ENCODE results near the gene PLEKHG7. TPM values are rescaled to one million over a fixed set of nuclear protein-coding genes. Genes with fewer than 3 reads are reported as not detected.
"Not testable (repeated sequence)": the region's sequence is repeated elsewhere in the genome, so short reads cannot be mapped to it uniquely, and the experiment has no call there.

PLEKHG7 gene, protein sequence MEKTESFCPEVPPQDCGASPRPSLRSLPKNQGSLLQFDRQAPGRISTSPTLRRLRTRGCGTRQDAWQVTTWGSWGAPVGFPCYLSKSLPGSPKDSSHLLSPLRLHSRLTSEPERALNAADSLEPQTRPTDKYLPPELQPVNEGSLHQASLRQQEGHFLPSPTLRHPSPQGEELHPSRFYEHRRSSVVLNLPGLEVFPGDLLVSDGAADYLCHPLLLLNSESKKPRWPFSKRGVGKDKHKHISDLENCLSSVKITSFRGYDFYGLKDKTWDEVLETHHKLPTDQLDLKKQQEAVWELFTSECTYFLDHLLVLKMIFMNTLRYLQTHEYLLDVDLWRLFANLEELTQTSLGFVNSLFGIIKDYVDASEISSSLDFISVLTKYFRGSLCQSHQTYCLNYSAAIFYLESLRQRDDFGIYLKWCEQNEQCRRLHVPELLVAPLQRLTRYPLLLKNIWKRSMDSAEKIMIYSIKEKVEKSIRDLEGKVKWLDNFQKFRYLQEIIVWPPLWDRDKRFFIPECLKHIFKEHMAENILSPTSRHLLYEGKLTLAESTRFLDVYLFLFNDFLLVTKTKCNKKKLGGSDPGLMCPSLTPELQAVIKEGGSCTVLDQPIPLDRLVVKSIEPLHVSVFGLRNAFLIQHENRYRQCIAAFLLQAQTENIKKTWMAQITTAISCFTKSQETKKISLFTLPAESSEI
- total RNA-seq = not detected

DNA sequence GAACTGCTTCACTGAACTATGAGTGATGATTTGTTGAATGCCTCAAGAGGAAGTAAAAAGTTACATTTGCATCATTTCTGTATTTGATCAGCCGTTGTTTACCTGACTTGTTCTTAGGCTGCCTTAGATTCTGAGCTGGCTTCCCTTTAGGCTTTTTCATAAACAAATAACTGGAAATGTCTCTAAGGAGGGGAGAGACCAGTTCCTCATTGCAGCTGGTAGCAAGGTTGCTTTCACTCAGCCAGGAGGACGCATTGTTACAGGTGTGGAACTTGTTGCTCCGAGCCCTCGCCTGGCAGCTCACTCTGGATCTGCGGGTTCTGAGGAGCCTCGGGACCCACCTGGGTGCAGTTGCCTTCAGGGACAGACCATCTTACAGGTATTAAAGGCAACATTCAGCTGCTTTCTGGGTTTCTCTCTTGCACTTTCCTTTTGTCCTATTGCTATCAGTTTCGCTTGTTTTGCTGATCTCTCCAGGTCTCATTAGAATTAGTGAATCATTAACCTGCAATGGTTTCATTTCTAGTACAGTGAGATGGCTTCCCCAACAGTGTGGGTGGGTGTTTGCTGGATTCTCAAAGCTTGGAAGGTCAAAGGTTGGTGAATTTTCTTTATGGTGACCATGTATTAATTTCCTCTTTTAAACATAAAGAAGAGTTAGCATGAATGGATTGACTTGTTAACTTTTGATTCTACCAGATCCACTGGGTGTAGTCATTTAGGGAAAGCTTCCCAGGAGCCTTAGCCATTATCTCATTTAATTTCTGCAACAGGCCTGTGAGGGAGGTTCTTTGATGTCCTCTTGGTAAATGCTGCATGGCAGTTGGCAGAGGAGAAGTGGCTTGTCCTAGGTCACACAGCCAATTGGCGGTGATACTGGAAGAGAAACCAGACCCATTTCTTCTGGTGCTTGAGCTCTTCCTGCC is at the start of gene PLEKHG7:
PLEKHG7 (plus strand) TSS at position 236 of the 926 bp plus-strand sequence. CDS start 3,643 bp downstream, outside the sequence.
- DNase-seq (ENCODE audit: low spot score in 2 of 2) = no peak
- no peak for FAIRE-seq

DNA sequence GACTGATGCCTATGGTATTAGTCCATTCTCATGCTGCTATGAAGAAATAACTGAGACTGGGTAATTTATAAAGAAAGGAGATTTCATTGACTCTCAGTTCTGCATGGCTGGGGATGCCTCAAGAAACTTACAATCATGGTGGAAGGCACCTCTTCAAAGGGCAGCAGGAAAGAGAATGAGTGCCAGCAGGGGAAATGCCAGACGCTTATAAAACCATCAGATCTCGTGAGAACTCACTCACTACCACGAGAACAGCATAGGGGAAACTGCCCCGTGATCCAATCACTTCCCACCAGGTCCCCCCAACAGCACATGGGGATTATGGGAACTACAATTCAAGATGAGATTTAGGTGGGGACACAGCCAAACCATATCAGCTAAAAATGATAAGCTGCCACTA is 48.5 kb upstream of the PLEKHG7 start:
- DNase-seq (ENCODE audit: low spot score in 2 of 2); FAIRE-seq: not testable (repeated sequence)

DNA sequence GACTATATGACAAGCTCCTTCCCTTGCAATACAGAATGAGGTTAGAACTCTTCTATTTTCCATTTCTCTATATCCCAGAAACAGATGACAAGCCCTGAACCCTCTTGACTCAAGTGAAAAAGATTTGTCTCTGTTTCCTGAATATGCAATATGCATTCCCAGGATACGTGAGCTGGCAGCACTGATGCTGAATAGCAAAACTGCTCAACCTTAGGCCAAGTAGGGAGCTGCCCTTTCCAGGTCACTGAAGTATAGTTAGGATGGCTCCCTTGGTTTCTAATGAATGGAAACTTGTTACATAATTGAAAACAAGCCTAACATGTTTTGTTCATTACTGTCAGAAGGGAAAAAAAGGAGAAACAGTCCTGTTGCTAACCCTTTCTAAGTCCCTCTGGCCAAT is 47.9 kb upstream of the PLEKHG7 start:
- no peak for DNase-seq (ENCODE audit: low spot score in 2 of 2)

DNA sequence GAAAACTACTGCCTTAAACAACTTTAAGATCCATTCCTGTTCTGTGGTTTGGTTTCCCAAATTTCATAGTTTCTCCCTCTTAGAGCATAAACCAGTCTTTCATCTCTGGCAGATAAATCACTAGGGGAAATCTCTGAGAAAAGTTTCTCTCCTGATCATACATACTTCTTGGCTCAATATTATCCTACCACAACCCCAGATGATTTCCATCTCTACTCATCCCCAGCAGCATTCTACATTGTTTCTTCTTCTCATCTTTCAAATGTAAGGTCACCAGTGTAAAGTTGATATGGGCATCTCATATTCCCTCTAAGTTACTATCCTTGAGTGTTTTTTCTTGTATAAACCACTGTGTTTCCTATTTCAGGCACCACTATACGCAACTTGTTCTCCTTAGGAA is 45.9 kb upstream of the PLEKHG7 start:
- no peak for FAIRE-seq
- DNase-seq (ENCODE audit: low spot score in 2 of 2) = no peak

More for the DNA sequence above, 47.9 kb upstream of the PLEKHG7 start:
- FAIRE-seq = no peak

DNA sequence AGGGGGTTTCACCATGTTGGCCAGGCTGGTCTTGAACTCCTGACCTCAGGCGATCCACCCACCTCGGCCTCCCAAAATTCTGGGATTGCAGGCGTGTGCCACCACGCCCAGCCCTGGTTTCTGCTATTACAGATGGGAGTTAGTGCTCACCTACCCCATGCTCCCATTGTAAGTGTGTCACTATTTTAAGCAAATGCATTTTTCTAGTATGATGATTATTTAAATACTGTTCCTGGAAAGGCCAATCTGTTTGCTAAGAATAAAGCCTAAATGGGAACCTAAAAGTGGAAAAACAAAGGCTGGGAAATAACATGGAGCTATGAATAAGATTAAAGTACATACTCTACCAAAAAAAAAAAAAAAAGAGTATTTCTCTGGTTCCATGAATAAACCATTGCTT is 45.0 kb upstream of the PLEKHG7 start:
- no peak for DNase-seq (ENCODE audit: low spot score in 2 of 2)
- FAIRE-seq = no peak

DNA sequence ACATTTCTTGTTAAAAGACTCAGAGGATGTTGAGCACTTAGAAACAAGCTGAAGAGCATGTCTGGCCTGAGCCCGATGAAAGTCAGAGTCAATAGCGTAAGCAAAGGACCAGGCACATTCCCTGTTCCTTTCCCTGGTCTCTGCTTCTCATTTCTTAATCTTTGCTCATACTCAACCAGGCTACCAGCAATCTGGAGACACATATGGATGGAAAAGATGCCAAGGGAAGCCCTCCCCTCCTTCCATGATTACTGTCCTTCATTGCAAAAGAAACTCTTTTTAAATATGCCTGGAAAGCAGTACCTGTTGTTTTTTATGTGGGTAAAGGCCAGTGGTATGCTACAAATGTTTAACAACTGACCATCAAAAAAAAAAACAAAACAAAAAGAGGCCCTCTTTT is 44.2 kb upstream of the PLEKHG7 start:
- no peak for DNase-seq (ENCODE audit: low spot score in 2 of 2)
- FAIRE-seq = no peak

DNA sequence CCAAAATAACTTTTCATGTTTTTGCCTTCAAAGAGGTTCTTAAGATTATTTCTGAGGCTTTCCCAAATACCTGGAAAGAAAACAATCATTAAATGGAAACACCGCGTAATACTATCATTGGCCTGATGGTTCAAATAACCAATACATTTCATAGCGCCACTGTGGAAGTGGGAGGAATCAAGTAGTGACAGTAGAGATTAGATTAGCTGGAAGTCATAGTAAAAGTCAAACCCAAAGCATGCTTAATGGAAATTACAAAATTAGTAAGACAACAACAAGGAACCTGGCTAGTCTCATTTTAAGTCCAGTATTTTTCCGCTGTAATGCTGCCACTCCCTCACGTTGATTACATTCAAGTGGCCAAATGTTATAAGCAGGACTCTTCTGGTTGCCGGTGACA is 41.5 kb upstream of the PLEKHG7 start:
- FAIRE-seq = no peak
- DNase-seq (ENCODE audit: low spot score in 2 of 2) = no peak

DNA sequence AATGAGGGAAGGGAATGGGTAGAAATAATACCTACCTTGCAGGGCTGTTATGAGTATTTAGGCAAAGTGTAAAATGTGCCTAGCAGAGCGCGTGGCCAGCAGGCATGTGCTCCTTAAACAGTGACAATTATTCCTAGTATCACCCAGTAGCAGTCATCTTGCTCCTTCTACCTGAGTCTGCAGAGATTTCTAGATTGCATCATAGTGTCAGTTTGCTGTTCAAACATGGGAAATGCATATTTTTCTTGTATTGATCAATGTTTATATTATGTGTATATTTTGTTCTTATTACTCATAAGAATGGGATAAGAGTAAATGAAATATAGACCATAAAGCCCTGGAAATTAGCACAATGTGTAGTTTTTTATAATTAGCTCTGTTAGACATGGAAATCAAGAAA is 37.3 kb upstream of the PLEKHG7 start:
- FAIRE-seq (no peak), DNase-seq (ENCODE audit: low spot score in 2 of 2) (no peak)

DNA sequence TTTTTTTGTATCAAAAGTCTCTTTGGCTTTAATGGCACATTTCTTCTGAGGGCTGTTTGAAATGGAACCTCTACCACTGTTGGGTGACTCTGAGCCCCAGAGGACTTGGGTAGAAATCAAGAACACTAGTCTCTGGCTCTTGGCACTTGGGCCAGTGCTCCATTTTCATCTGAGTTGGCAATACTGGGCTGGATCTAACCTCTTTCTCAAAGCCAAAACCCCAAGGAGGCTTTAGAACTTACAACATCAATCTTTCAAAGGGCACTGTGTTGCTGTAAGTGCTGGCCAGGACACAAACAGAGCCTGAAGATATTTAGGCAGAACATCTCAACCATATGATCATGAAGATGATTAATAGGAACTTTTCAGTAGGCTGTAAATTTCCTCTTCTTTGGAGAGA is 34.0 kb upstream of the PLEKHG7 start:
- DNase-seq (ENCODE audit: low spot score in 2 of 2) (no peak), FAIRE-seq (no peak)

DNA sequence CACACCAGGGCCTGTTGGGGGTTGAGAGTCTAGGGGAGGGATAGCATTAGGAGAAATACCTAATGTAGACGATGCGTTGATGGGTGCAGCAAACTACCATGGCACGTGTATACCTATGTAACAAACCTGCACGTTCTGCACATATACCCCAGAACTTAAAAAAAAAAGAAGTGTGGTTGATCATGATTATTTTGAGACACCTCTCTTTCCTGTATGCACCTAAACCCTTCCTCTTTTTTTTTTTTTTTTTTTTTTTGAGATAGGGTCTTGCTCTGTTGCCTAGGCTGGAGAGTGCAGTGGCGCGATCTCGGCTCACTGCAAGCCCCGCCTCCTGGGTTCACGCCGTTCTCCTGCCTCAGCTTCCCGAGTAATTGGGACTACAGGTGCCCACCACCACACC is 31.3 kb upstream of the PLEKHG7 start:
- not testable (repeated sequence) for DNase-seq (ENCODE audit: low spot score in 2 of 2); FAIRE-seq

DNA sequence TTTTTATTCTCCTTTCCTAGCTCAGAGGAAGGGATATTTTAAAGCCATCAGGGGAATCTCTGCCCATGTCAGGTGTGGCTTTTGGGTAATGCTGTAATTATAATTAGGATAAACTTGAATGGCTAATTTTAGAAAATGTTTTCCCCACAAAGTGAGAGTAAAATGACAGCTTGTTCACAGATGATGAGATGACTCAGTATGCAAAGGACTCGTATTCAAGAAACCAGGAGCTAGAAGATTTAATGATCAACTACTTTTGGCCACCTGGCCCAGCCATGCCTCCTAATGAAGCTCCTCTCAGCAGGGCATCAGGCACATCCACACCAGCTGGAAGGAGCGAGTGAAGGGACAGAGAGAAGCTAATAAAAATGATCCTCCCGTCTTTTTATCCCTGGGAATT is 29.0 kb upstream of the PLEKHG7 start:
- no peak for FAIRE-seq

DNA sequence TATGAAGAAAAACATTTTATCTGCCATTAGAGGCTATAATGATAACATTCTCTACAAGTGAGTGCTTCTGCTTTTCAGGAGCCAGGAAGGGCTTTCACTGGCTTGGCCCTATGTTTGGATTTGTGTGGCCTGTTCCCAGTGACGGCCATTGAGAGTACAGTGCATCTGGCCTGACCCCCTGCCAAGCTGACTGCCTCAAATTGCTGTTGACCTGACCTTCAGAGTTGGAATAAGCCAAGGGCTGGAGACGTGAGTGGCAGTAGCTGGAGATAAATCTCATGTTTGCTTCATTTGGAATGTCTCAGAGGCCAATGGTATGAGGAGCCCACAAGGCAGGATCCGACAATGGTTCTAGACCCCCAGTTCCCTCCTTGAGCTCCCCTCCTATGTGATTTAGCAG is 28.3 kb upstream of the PLEKHG7 start:
- no peak for FAIRE-seq
- no peak for DNase-seq (ENCODE audit: low spot score in 2 of 2)

More for the DNA sequence above, 29.0 kb upstream of the PLEKHG7 start:
- no peak for DNase-seq (ENCODE audit: low spot score in 2 of 2)

DNA sequence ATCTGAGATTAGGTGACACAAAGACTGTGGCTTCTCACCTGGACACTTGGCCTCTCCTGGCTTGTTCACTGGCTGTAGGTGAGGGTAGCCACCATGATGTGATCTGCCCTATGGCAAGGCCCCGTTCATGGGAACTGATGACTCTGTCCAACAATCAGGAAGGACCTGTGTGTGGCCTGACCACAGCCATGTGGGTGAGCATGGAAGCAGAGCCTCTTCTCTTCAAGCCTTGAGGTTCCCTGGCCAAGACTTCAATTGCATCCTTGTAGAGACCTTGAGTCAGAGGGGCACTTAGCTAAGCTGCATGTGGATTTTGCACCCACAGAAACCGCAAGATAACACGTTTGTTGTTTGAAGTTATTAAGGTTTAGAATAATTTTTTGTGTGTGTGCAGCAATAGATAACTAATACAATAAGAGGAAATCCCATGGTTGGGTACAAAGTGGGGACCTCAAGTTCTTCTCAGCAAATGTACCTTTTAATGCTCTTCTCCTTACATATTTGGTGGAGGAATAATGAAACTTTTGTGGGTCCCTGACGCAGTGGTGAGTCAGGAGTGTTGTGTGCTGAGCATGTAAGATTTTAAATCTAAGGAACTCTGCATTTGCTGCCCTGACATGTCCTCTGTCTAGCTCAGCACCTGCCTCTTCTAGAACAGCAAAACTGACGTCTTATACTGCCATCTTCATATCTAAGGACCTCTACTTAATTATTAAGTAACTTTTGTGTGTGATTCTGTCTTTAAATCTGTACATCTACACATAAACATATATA is 27.5 kb upstream of the PLEKHG7 start:
- FAIRE-seq = no peak
- DNase-seq (ENCODE audit: low spot score in 2 of 2) = no peak

DNA sequence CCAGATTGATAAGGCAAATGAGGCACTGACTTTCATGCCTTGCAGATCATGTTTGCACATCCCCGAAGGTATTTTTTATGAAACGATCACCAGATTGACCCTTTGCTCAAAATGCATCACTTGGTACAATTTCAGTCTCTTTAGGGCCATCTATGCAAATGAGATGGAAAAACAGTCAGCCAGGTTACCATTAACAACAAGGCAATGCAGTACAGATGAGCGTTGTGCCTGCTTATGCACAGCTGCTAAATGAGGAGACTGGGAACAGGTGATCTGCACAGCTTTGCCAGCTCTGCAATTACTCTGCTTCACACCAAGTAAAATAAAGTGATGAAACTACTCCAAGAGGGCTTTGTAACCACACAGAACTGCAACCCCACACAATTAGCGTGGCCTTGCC is 26.1 kb upstream of the PLEKHG7 start:
- no peak for FAIRE-seq
- no peak for DNase-seq (ENCODE audit: low spot score in 2 of 2)

DNA sequence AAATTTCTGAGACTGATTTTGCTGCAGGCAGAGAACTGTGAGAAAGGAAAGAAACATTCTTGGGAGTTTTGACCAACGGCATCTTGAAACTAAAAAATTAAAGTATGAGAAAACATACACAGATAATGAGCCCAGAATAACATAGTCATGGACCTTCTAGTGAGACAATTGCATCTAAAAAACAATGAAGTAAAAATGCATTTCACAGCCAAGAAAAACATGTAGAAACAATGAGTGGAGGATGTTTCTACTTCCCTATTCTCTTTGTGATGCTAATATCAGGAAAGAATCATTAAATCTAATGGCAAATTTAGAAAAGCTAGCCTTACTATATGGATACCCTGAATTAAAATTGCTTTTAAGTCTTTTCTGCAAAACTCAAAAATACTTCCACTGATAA is 12.2 kb upstream of the PLEKHG7 start:
- no peak for FAIRE-seq
- DNase-seq (ENCODE audit: low spot score in 2 of 2) = no peak

DNA sequence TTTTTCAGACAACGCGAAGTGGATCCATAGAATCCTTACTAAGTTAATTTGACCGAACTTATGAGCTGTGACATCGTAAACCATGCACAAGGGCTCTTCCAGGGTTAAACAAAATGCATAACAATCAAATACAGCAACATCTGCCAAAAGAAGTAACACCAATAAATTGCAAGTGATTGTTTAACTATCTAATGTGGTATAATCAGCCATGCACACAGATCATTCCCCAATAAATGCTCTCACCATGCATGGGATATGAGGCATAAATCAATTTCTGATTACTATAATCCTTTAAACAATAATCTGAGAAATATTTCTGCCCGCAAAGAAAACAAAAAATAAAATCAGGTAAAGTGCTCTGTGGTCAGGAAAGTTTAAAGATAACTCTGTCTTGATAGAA is 7.7 kb upstream of the PLEKHG7 start:
- no peak for FAIRE-seq
- no peak for DNase-seq (ENCODE audit: low spot score in 2 of 2)

DNA sequence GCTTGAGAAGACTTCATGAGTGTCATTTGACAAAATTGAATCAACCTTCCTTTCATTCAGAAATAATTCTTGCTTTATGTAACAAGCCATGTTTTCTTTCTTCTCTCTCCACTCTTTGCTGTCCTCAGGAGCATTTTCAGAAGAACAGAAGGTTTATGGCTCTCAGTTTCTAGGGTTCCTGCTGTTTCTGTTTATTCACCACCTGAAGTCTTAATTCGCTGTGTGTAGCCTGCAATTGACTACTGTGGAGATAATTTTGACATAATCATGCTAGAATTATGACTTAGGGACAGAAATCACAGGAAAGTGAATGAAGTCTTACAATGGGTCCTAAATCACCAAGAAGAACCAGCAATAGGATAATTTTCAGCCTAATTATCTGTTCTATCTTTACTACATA is 7.2 kb upstream of the PLEKHG7 start:
- DNase-seq (ENCODE audit: low spot score in 2 of 2) (no peak), FAIRE-seq (no peak)

DNA sequence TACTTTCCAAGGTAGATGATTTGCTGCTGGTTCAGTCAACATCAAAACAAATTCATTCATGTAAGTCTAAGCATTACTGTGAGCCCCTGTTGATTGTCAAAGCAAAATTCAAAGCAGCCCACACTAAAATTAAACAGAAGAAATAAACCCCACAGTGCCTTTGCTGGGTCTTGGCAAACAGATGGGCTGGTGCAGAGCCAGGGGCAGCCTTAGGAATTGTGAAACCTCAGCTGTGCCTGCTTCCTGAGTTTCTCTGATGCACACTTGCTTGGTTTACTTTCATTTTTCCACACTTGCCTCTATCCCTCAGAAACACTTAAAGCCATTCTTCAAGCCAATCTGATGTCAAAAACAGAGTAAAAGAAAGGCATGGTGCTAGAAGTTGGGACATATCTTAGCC is 6.6 kb upstream of the PLEKHG7 start:
- FAIRE-seq = no peak
- no peak for DNase-seq (ENCODE audit: low spot score in 2 of 2)

DNA sequence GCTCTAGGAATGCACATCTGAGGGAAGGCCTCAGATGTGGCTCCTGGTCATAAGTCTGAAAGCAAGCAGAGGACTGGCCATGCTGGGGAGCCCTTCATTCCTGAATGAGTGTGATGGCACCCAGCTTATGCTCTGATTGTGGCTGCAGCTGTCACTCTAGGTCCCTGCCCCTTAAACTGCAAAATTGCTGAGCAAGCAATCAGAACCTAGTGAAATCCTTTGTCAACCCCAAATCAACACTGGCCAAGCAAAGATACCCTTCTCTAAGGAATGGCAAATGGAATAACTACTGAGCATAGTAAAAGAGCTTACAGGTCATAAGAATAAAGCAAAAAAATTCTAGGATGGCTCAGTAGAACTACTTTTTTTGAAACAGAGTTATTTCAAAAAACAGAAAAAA is 4.3 kb upstream of the PLEKHG7 start:
- FAIRE-seq = no peak
- DNase-seq (ENCODE audit: low spot score in 2 of 2) = no peak

DNA sequence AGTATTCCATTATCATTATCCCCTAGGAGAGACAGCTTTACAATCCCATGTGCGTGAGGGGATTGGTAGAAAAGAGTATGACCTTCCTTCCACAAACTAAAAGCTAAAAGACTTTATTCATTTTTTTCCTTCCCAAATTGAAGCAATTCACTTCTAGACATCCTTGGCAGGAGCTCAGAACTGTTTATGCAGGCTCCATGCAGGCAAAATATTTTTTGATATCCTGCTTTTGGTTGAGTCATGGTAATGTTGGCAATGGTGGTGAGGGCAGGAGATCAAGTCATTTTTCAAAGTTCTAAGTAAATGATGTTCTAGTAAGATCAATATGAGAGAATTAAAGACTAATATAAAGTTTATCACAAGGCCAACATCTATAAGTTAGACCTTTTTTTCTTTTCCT is 1.3 kb upstream of the PLEKHG7 start:
- FAIRE-seq (no peak), DNase-seq (ENCODE audit: low spot score in 2 of 2) (no peak)
